ENCODE measurements around the gene LRP10. TPM values are rescaled to one million over a fixed set of nuclear protein-coding genes. Genes with fewer than 3 reads are reported as not detected.

The LRP10 gene
- total RNA-seq, 1 experiment from 2014 or later, result 42.7 TPM

Other genes with a start within 250 kb of the LRP10 start
- gene OR6J1, start 227.4 kb upstream of the LRP10 start, total RNA-seq (2021; ENCODE audit: unreplicated experiment), result not detected
- gene OXA1L, start 105.1 kb upstream of the LRP10 start, total RNA-seq (2021; ENCODE audit: unreplicated experiment), result 146 TPM
- gene SLC7A7, start 56.3 kb upstream of the LRP10 start, total RNA-seq (2021; ENCODE audit: unreplicated experiment), result 0.27 TPM
- gene MRPL52, start 41.9 kb upstream of the LRP10 start, total RNA-seq (2021; ENCODE audit: unreplicated experiment), result 134 TPM
- 17.8 TPM for gene MMP14, start 35.2 kb upstream of the LRP10 start, total RNA-seq (2021; ENCODE audit: unreplicated experiment)
- 0.47 TPM for gene REM2, start 11.5 kb downstream of the LRP10 start, total RNA-seq (2021; ENCODE audit: unreplicated experiment)
- 67.2 TPM for gene RBM23, start 47.4 kb downstream of the LRP10 start, total RNA-seq (2021; ENCODE audit: unreplicated experiment)
- 186 TPM for gene PRMT5, start 57.6 kb downstream of the LRP10 start, total RNA-seq (2021; ENCODE audit: unreplicated experiment)
- gene HAUS4, start 85.3 kb downstream of the LRP10 start, total RNA-seq (2021; ENCODE audit: unreplicated experiment), result 48.7 TPM
- gene AJUBA, start 110.8 kb downstream of the LRP10 start, total RNA-seq (2021; ENCODE audit: unreplicated experiment), result 39.7 TPM
- gene C14orf93, start 138.4 kb downstream of the LRP10 start, total RNA-seq (2021; ENCODE audit: unreplicated experiment), result 13.7 TPM
- gene PSMB5, start 163.2 kb downstream of the LRP10 start, total RNA-seq (2021; ENCODE audit: unreplicated experiment), result 212 TPM
- gene PSMB11, start 170.5 kb downstream of the LRP10 start, total RNA-seq (2021; ENCODE audit: unreplicated experiment), result not detected
- 19.3 TPM for gene CDH24, start 185.8 kb downstream of the LRP10 start, total RNA-seq (2021; ENCODE audit: unreplicated experiment)
- 179 TPM for gene ACIN1, start 223.4 kb downstream of the LRP10 start, total RNA-seq (2021; ENCODE audit: unreplicated experiment)
- 46.8 TPM for gene C14orf119, start 223.8 kb downstream of the LRP10 start, total RNA-seq (2021; ENCODE audit: unreplicated experiment)
- gene CIROP, start 233.2 kb downstream of the LRP10 start, total RNA-seq (2021; ENCODE audit: unreplicated experiment), result not detected
- gene CEBPE, start 247.5 kb downstream of the LRP10 start, total RNA-seq (2021; ENCODE audit: unreplicated experiment), result not detected